Measurements from ENCODE around the gene GABARAPL1.
A peak's percentile ranks its signal among the peaks of the same experiment; 100 is the strongest.

GABARAPL1 gene

GRCh38 chr12:10207136-10207535 lies 5.5 kb upstream of the GABARAPL1 start:
- Histone ChIP-seq H3K4me3 (replicated peaks; ENCODE audit: low read depth, low read length) (no peak overlapping the region), H3K36me3 (ENCODE audit: control insufficient read depth, insufficient read depth, low read length) (no peaks in the 10 kb centered on the region), H3K27me3 (replicated peaks; ENCODE audit: control insufficient read depth, insufficient read depth, low read length) (no peaks in the 10 kb centered on the region)
- no peak for TF ChIP-seq CTCF (IDR thresholded peaks at IDR 0.05; ENCODE audit: insufficient read depth, low read length, poor library complexity, severe bottlenecking)
- no peak for DNase-seq (ENCODE audit: extremely low read depth, insufficient read length)

GRCh38 chr12:10210225-10210624 lies 2.5 kb upstream of the GABARAPL1 start:
- no peak for DNase-seq (ENCODE audit: extremely low read depth, insufficient read length)
- Histone ChIP-seq H3K4me3 (replicated peaks; ENCODE audit: low read depth, low read length) (no peak overlapping the region), H3K36me3 (ENCODE audit: control insufficient read depth, insufficient read depth, low read length) (no peaks in the 10 kb centered on the region), H3K27me3 (replicated peaks; ENCODE audit: control insufficient read depth, insufficient read depth, low read length) (no peaks in the 10 kb centered on the region; the same call in 1 of the 2 replicates)
- no peak for TF ChIP-seq CTCF (IDR thresholded peaks at IDR 0.05; ENCODE audit: insufficient read depth, low read length, poor library complexity, severe bottlenecking)

GRCh38 chr12:10211101-10211939 lies 1.4 kb upstream of the GABARAPL1 start:
- no peaks in the 10 kb centered on the region; the same call in 1 of the 2 replicates for H3K27me3 ChIP-seq (replicated peaks; ENCODE audit: control insufficient read depth, insufficient read depth, low read length)
- H3K36me3 ChIP-seq (ENCODE audit: control insufficient read depth, insufficient read depth, low read length) = no peaks in the 10 kb centered on the region
- DNase-seq (ENCODE audit: extremely low read depth, insufficient read length) = no peak
- no peak for TF ChIP-seq CTCF (IDR thresholded peaks at IDR 0.05; ENCODE audit: insufficient read depth, low read length, poor library complexity, severe bottlenecking)
- H3K4me3 ChIP-seq (replicated peaks; ENCODE audit: low read depth, low read length) = no peak overlapping the region

- H3K36me3 ChIP-seq (ENCODE audit: control insufficient read depth, insufficient read depth, low read length) = no peaks in the 10 kb centered on the region
- peak overlapping the region; percentile 64 for H3K4me3 ChIP-seq (replicated peaks; ENCODE audit: low read depth, low read length)
- H3K27me3 ChIP-seq (replicated peaks; ENCODE audit: control insufficient read depth, insufficient read depth, low read length) = no peaks in the 10 kb centered on the region; the same call in 1 of the 2 replicates
- TF ChIP-seq CTCF (IDR thresholded peaks at IDR 0.05; ENCODE audit: insufficient read depth, low read length, poor library complexity, severe bottlenecking) = no peak
- peak; percentile 55 for DNase-seq (ENCODE audit: extremely low read depth, insufficient read length)
These were observed 538 bp upstream of the GABARAPL1 start for GRCh38 chr12:10211940-10212738.

GRCh38 chr12:10213168-10214135 lies 775 bp downstream of the GABARAPL1 start:
- Histone ChIP-seq H3K36me3 (ENCODE audit: control insufficient read depth, insufficient read depth, low read length) (no peaks in the 10 kb centered on the region), H3K4me3 (replicated peaks; ENCODE audit: low read depth, low read length) (peak overlapping the region; percentile 64), H3K27me3 (replicated peaks; ENCODE audit: control insufficient read depth, insufficient read depth, low read length) (no peaks in the 10 kb centered on the region; the same call in 1 of the 2 replicates)
- no peak for TF ChIP-seq CTCF (IDR thresholded peaks at IDR 0.05; ENCODE audit: insufficient read depth, low read length, poor library complexity, severe bottlenecking)
- peak; percentile 34 for DNase-seq (ENCODE audit: extremely low read depth, insufficient read length)

Measured in GM06990 (cell line).